Measurements from ENCODE around the gene AGPAT3. TPM values are rescaled to one million over a fixed set of nuclear protein-coding genes. Genes with fewer than 3 reads are reported as not detected.
A peak's percentile ranks its signal among the peaks of the same experiment; 100 is the strongest.

The AGPAT3 gene
- total RNA-seq, 4 donors from 2014 or later = 31.7 to 35.7 (median 33.0) TPM

- H3K4me1 ChIP-seq = no peaks in the 10 kb centered on the region
- no peak for DNase-seq
- H3K27me3 ChIP-seq = peaks cover 0 to 8% (median 0%) of the 10 kb centered on the region in 4 donors
- H3K4me3 ChIP-seq = no peak overlapping the region
- H3K9me3 ChIP-seq = no peaks in the 10 kb centered on the region
- TF ChIP-seq POLR2A (IDR thresholded peaks at IDR 0.05) (no peak), CTCF (IDR thresholded peaks at IDR 0.05) (no peak)
- intact Hi-C loops (cut with DNase I) = no loop called here
- H3K36me3 ChIP-seq = no peaks in the 10 kb centered on the region
- 91 to 92% methylated on average over 6 to 8 of the region's 10 CpGs for WGBS, 2 donors
- no peak overlapping the region for H3K27ac ChIP-seq
These were observed 137.5 kb downstream of the AGPAT3 start for GRCh38 chr21:44002511-44002910.

- Histone ChIP-seq H3K9me3 (no peaks in the 10 kb centered on the region), H3K36me3 (no peaks in the 10 kb centered on the region), H3K27ac (no peak overlapping the region), H3K4me3 (no peak overlapping the region), H3K27me3 (peaks cover 0 to 8% (median 0%) of the 10 kb centered on the region in 4 donors), H3K4me1 (no peaks in the 10 kb centered on the region)
- intact Hi-C loops (cut with DNase I) = no loop called here
- no peak for DNase-seq
- no peak for TF ChIP-seq CTCF (IDR thresholded peaks at IDR 0.05)
- no peak for TF ChIP-seq POLR2A (IDR thresholded peaks at IDR 0.05)
- WGBS, 2 donors = 86 to 88% methylated on average over 5 of the region's 5 CpGs
These were observed 138.4 kb downstream of the AGPAT3 start for GRCh38 chr21:44003307-44003966.

GRCh38 chr21:44005071-44005470, 140.0 kb downstream of the AGPAT3 start:
- DNase-seq = no peak
- H3K27me3 ChIP-seq = peaks cover 0 to 8% (median 0%) of the 10 kb centered on the region in 4 donors
- no peaks in the 10 kb centered on the region for H3K9me3 ChIP-seq
- no peaks in the 10 kb centered on the region for H3K36me3 ChIP-seq
- intact Hi-C loops (cut with DNase I) = no loop called here
- H3K4me1 ChIP-seq = no peaks in the 10 kb centered on the region
- no peak overlapping the region for H3K27ac ChIP-seq
- TF ChIP-seq POLR2A (IDR thresholded peaks at IDR 0.05) = no peak
- no peak for TF ChIP-seq CTCF (IDR thresholded peaks at IDR 0.05)
- H3K4me3 ChIP-seq = no peak overlapping the region
- 88 to 89% methylated on average over 12 to 13 of the region's 13 CpGs for WGBS, 2 donors

GRCh38 chr21:44005593-44005992, 140.6 kb downstream of the AGPAT3 start:
- intact Hi-C loops (cut with DNase I) = no loop called here
- H3K27ac ChIP-seq = peak overlapping the region in 2 of 4 donors; percentile 11 to 19
- peaks cover 0 to 4% (median 0%) of the 10 kb centered on the region in 4 donors for H3K27me3 ChIP-seq
- no peaks in the 10 kb centered on the region for H3K9me3 ChIP-seq
- DNase-seq = no peak
- no peaks in the 10 kb centered on the region for H3K36me3 ChIP-seq
- WGBS, 2 donors = 81 to 89% methylated on average over 9 of the region's 9 CpGs
- no peaks in the 10 kb centered on the region for H3K4me1 ChIP-seq
- no peak for TF ChIP-seq CTCF (IDR thresholded peaks at IDR 0.05)
- no peak for TF ChIP-seq POLR2A (IDR thresholded peaks at IDR 0.05)
- H3K4me3 ChIP-seq = no peak overlapping the region

GRCh38 chr21:44006017-44006619, 141.1 kb downstream of the AGPAT3 start:
- peaks cover 0 to 3% (median 0%) of the 10 kb centered on the region in 4 donors for H3K27me3 ChIP-seq

More at GRCh38 chr21:44006017-44006619, 141.1 kb downstream of the AGPAT3 start:
- no peak for DNase-seq
- Histone ChIP-seq H3K9me3 (no peaks in the 10 kb centered on the region), H3K4me1 (peaks cover 0 to 3% (median 0%) of the 10 kb centered on the region in 3 donors), H3K4me3 (no peak overlapping the region), H3K27ac (peak overlapping the region in 2 of 4 donors; percentile 11 to 19), H3K36me3 (no peaks in the 10 kb centered on the region)
- 66 to 70% methylated on average over 7 to 9 of the region's 9 CpGs for WGBS, 2 donors
- intact Hi-C loops (cut with DNase I) = no loop called here
- TF ChIP-seq CTCF (IDR thresholded peaks at IDR 0.05) = no peak
- no peak for TF ChIP-seq POLR2A (IDR thresholded peaks at IDR 0.05)

All from esophagus squamous epithelium (tissue), 5 donors.